Motor neuron (in vitro differentiated cells): ENCODE data around the gene C16orf92. TPM values are rescaled to one million over a fixed set of nuclear protein-coding genes. Genes with fewer than 3 reads are reported as not detected.

Source experiments
- ATAC-seq, 8 experiments: fragments of 200-7000 bp; cut with Tn5 transposase; replicated peaks in 6 of 8; 2 replicates each; pipeline ENCODE4 v1.8.0; 2021; ENCODE audit warnings: mild to moderate bottlenecking in 8 of 8, moderate library complexity in 8 of 8
- H3K27ac ChIP-seq, 2 donors: fragments of 250-450 bp; sonication (Bioruptor Pico); 2 replicates each; pipeline ENCODE4 v1.9.0; 2021; ENCODE audit warnings: antibody characterized with exemption in 2 of 2, mild to moderate bottlenecking in 2 of 2, moderate library complexity in 1 of 2
- H3K4me1 ChIP-seq, 2 donors: fragments of 250-450 bp; sonication (Bioruptor Pico); replicated peaks in 1 of 2; 2 replicates each; pipeline ENCODE4 v1.6.1; 2021; ENCODE audit warnings: antibody characterized with exemption in 2 of 2, mild to moderate bottlenecking in 2 of 2, moderate library complexity in 1 of 2
- H3K4me3 ChIP-seq, 5 donors: fragments of 250-450 bp; sonication (Bioruptor Pico); 2 replicates each; pipeline ENCODE4 v1.9.0; 2021; ENCODE audit warnings: antibody characterized with exemption in 5 of 5, mild to moderate bottlenecking in 5 of 5, moderate library complexity in 4 of 5
- WGBS, 10 experiments: fragments of 450-650 bp; shearing (Covaris generic); methylation state at CpG; one replicate each; pipeline ENCODE4 v1.0.0; 2022; 5-methylcytosine and 5-hydroxymethylcytosine counted together
- in situ Hi-C, 9 experiments: fragments of 400-800 bp; cut with MboI; loops; one replicate each; pipeline ENCODE4 v1.15.0; 2021; ENCODE audit warnings: low sequenced_read_pairs in 9 of 9, low pct_unique_long_range_greater_than_20kb in 2 of 9; ENCODE audit not compliant: unreplicated experiment in 9 of 9
- total RNA-seq, 8 experiments: library from RNA; unstranded; fragments of 300-600 nt; gene quantifications; 2 replicates each; pipeline versions ENCODE4 v1.2.3 to v1.2.4, GENCODE V29; 2022

C16orf92 gene
- total RNA-seq, 8 experiments from 2014 or later: 0.43 to 0.90 (median 0.52) TPM; not detected in 3

DNA sequence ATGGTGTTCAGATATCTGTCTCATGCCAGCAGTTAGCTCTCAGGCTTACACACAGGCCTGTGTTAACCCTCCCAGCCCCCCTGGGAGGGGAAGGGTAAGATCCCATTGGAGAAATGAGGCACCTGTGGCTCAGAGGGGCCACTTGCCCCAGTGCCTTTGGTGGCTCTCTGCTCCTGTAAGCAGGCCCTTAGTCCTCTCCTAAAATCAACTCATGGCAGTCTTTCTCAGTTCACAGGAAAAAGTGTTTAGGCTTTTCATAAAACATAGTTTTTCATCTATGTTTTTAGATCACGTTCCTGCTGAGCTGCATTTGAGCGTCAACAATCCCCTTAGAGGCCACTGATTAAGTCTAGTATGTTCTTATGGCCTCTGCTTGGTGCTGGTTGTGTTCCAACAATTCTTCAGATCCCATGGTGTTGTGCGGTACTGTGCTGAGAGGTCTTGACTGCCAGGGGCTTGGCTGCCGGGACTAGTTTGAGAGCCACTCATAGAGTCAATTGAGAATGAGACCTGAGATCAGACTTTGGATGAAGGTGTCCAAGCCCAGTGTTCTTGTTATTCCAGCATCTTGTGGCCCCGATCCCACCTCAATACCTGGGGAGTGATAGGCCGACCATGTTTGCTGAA, 38.7 kb upstream of the C16orf92 start:
- ATAC-seq: no peak
- H3K4me3 ChIP-seq: no peak overlapping the region
- 42 to 100% (median 100%) methylated on average over 1 to 3 of the region's 6 CpGs; no CpG with 5 or more reads in 4 of the 10 experiments for WGBS, 10 experiments
- no peaks in the 10 kb centered on the region for H3K4me1 ChIP-seq
- in situ Hi-C loops: no loop called here
- no peak overlapping the region for H3K27ac ChIP-seq

DNA sequence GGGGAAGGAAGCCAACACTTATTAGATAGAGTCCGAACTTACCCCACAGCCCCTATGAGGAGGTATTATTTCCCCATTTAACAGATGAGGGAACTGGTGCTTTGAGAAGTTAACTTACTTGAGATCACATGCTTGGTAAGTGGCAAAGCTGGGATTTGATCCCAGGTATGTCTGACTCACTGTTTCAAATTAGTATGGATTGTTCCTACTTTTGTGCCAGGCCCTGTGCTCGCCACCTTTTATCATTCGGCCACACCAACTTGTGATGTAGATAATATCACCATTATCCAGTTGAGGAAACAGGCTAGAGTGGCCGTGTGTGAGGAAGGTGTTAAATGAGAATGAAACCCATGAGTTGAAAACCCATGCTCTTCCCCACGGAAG, 38.2 kb upstream of the C16orf92 start:
- Histone ChIP-seq H3K4me1 (no peaks in the 10 kb centered on the region), H3K4me3 (no peak overlapping the region), H3K27ac (no peak overlapping the region)
- in situ Hi-C loops: no loop called here
- no peak for ATAC-seq
- WGBS, 10 experiments: 76 to 100% (median 87%) methylated on average over 1 to 4 of the region's 5 CpGs; no CpG with 5 or more reads in 1 of the 10 experiments

DNA sequence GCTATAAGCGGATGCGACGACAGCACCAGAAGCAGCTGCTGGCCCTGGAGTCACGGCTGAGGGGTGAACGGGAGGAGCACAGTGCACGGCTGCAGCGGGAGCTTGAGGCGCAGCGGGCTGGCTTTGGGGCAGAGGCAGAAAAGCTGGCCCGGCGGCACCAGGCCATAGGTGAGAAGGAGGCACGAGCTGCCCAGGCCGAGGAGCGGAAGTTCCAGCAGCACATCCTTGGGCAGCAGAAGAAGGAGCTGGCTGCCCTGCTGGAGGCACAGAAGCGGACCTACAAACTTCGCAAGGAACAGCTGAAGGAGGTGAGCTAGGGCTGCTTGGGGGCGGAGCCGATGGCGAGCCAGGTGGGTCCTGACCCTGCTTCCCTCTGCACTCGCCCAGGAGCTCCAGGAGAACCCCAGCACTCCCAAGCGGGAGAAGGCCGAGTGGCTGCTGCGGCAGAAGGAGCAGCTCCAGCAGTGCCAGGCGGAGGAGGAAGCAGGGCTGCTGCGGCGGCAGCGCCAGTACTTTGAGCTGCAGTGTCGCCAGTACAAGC, 37.7 kb upstream of the C16orf92 start:
- Histone ChIP-seq H3K4me3 (no peak overlapping the region), H3K27ac (no peak overlapping the region), H3K4me1 (no peaks in the 10 kb centered on the region)
- 80 to 100% (median 99%) methylated on average over 1 to 9 of the region's 28 CpGs; no CpG with 5 or more reads in 3 of the 10 experiments for WGBS, 10 experiments
- in situ Hi-C loops: no loop called here
- ATAC-seq: no peak

DNA sequence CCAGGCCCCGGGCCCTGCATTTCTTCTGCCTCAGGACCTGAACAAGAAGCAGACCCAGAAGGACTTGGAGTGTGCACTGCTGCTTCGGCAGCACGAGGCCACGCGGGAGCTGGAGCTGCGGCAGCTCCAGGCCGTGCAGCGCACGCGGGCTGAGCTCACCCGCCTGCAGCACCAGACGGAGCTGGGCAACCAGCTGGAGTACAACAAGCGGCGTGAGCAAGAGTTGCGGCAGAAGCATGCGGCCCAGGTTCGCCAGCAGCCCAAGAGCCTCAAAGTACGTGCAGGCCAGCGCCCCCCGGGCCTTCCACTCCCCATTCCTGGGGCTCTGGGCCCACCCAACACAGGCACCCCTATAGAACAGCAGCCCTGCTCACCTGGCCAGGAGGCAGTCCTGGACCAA, 36.8 kb upstream of the C16orf92 start:
- WGBS, 10 experiments: 87 to 100% (median 99%) methylated on average over 3 to 6 of the region's 20 CpGs; no CpG with 5 or more reads in 6 of the 10 experiments
- in situ Hi-C loops: no loop called here
- H3K4me1 ChIP-seq: no peaks in the 10 kb centered on the region
- H3K27ac ChIP-seq: no peak overlapping the region
- no peak overlapping the region for H3K4me3 ChIP-seq
- ATAC-seq: no peak

DNA sequence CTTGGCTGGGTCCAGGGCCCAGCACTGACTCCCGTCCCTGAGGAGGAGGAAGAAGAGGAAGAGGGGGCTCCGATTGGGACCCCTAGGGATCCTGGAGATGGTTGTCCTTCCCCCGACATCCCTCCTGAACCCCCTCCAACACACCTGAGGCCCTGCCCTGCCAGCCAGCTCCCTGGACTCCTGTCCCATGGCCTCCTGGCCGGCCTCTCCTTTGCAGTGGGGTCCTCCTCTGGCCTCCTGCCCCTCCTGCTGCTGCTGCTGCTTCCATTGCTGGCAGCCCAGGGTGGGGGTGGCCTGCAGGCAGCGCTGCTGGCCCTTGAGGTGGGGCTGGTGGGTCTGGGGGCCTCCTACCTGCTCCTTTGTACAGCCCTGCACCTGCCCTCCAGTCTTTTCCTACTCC, 36.1 kb upstream of the C16orf92 start:
- H3K4me1 ChIP-seq: no peaks in the 10 kb centered on the region
- no peak overlapping the region for H3K4me3 ChIP-seq
- WGBS, 10 experiments: 89 to 100% methylated on average over 1 to 3 of the region's 5 CpGs; no CpG with 5 or more reads in 8 of the 10 experiments
- no peak for ATAC-seq
- in situ Hi-C loops: no loop called here
- H3K27ac ChIP-seq: no peak overlapping the region

DNA sequence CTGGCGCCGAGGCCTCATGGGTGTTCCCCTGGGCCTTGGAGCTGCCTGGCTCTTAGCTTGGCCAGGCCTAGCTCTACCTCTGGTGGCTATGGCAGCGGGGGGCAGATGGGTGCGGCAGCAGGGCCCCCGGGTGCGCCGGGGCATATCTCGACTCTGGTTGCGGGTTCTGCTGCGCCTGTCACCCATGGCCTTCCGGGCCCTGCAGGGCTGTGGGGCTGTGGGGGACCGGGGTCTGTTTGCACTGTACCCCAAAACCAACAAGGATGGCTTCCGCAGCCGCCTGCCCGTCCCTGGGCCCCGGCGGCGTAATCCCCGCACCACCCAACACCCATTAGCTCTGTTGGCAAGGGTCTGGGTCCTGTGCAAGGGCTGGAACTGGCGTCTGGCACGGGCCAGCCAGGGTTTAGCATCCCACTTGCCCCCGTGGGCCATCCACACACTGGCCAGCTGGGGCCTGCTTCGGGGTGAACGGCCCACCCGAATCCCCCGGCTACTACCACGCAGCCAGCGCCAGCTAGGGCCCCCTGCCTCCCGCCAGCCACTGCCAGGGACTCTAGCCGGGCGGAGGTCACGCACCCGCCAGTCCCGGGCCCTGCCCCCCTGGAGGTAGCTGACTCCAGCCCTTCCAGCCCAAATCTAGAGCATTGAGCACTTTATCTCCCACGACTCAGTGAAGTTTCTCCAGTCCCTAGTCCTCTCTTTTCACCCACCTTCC, 35.5 kb upstream of the C16orf92 start:
- H3K4me1 ChIP-seq: no peaks in the 10 kb centered on the region
- ATAC-seq: no peak
- WGBS, 10 experiments: 100% methylated on average over 1 to 5 of the region's 35 CpGs; no CpG with 5 or more reads in 8 of the 10 experiments
- in situ Hi-C loops: no loop called here
- no peak overlapping the region for H3K4me3 ChIP-seq
- no peak overlapping the region for H3K27ac ChIP-seq

DNA sequence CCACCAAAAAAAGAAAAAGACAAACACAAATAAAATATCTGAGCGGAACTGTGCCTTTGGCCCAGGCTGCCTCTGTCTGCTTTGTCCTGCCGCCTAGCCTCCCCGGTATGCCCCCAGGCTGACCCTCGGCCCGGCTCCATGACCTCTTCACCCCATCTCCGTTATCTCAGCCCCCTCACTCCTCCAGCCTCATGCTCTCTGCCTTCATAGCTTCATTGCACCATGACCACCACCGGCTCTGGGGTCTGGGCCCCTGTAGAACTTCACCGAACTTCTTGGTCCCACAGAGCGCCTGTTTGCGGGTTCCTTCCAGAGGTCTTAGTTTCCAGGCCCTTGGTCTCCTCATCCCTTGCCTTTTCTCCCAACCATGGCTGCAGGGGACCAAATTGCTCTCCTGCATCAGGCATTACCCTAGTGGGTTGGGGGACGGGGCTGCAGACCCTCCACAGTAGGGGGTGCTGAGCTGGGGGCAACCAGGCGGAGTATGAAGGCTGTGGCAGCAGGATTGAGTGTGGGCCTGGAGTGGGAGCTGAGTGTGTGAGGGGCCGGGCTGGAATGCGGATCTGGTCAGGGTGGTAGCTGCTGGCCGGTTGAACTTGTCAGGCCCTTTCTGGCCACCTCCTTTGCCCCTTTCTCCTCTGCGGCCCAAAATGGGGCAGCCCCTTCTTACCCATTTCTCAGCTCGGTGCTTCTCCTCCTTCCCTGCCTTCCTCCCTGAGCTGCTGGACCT, 34.5 kb upstream of the C16orf92 start:
- H3K27ac ChIP-seq: no peak overlapping the region
- no peak overlapping the region for H3K4me3 ChIP-seq
- 79 to 100% (median 86%) methylated on average over 1 to 7 of the region's 17 CpGs; no CpG with 5 or more reads in 5 of the 10 experiments for WGBS, 10 experiments
- no peak for ATAC-seq
- no peaks in the 10 kb centered on the region for H3K4me1 ChIP-seq
- in situ Hi-C loops: no loop called here

DNA sequence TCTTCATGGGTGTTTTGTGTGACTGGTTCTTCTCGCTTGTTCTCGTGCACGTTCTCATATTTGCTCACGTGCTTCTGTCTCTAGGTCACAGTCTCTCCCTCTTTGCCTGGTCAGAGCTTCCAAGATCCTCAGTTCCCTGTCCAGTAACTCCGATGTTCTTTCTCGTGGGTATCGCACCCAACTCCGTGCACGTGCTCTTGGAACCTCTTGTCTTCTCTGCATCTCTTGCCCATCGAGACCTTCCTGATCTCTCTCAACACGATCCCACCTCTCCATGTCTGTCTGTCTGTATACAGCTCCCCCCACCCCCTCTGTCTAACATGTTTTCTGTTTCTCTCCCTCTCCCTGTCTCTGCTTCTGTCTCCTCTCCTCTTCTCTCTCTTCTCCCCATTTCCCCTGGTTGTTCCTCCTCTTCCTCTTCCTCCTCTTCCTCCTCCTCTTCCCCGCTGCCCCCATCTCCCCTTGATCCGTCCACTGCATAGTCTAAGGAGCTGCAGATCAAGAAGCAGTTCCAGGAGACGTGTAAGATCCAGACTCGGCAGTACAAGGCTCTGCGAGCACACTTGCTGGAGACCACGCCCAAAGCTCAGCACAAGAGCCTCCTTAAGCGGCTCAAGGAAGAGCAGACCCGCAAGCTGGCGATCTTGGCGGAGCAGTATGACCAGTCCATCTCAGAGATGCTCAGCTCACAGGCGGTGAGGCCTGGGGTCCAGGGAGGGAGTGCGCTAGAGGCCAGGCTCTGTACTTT, 33.7 kb upstream of the C16orf92 start:
- no peak for ATAC-seq
- Histone ChIP-seq H3K27ac (no peak overlapping the region), H3K4me1 (peaks cover 1% of the 10 kb centered on the region in 2 donors), H3K4me3 (no peak overlapping the region)
- 69 to 100% (median 90%) methylated on average over 2 to 21 of the region's 23 CpGs; no CpG with 5 or more reads in 1 of the 10 experiments for WGBS, 10 experiments
- in situ Hi-C loops: no loop called here

DNA sequence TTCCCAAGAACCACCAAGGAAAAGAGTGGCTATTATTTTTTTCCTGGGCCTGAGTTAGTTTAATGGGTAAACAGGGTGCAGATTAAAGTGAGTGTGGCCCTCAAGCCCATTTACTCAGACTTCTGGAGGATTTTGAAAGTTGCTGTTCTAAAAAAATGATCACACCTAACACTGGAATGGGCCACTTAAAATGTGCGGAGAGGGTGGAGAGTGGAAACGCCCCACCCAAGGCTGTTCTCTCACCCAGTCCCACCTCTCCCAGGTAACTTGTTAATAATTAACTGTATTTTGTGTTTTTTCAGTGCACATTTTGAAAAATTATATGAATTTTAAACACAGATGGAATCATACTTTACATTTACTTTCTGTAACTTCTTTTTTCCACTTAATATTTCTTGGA, 33.0 kb upstream of the C16orf92 start:
- Histone ChIP-seq H3K4me3 (no peak overlapping the region), H3K27ac (no peak overlapping the region), H3K4me1 (peaks cover 5 to 8% of the 10 kb centered on the region in 2 donors)
- 90 to 100% (median 100%) methylated on average over 1 to 2 of the region's 2 CpGs; no CpG with 5 or more reads in 2 of the 10 experiments for WGBS, 10 experiments
- in situ Hi-C loops: no loop called here
- no peak for ATAC-seq

DNA sequence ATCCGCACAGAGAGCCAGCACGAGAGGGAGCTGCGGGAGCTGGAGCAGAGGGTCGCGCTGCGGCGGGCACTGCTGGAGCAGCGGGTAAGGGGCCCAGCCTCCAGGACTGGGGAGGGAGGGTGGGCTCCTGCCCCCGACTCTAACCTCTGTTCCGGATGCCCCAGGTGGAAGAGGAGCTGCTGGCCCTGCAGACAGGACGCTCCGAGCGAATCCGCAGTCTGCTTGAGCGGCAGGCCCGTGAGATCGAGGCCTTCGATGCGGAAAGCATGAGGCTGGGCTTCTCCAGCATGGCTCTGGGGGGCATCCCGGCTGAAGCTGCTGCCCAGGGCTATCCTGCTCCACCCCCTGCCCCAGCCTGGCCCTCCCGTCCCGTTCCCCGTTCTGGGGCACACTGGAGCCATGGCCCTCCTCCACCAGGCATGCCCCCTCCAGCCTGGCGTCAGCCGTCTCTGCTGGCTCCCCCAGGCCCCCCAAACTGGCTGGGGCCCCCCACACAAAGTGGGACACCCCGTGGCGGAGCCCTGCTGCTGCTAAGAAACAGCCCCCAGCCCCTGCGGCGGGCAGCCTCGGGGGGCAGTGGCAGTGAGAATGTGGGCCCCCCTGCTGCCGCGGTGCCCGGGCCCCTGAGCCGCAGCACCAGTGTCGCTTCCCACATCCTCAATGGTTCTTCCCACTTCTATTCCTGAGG, 32.0 kb upstream of the C16orf92 start:
- in situ Hi-C loops: no loop called here
- H3K4me3 ChIP-seq: no peak overlapping the region
- H3K4me1 ChIP-seq: peaks cover 5 to 8% of the 10 kb centered on the region in 2 donors
- no peak for ATAC-seq
- 87 to 100% (median 95%) methylated on average over 2 to 4 of the region's 35 CpGs; no CpG with 5 or more reads in 7 of the 10 experiments for WGBS, 10 experiments
- no peak overlapping the region for H3K27ac ChIP-seq

DNA sequence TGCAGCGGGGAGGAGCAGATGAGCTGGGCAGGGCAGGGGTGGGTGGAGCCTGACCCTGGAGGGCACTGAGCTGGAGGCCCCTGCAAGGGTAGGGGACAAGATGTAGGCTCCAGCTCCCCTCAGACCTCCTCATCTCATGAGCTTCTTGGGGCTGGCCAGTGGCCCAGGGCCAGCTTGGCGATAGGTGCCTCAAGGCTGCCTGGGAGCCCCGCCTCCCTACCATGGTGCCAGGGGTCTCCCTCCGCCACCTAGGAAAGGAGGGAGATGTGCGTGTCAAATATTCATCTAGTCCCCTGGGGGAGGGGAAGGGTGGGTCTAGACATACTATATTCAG, 31.5 kb upstream of the C16orf92 start:
- Histone ChIP-seq H3K4me3 (no peak overlapping the region), H3K27ac (no peak overlapping the region), H3K4me1 (peaks cover 5 to 8% of the 10 kb centered on the region in 2 donors)
- WGBS, 10 experiments: 40% methylated on average over 1 of the region's 5 CpGs; no CpG with 5 or more reads in 8 of the 10 experiments
- ATAC-seq: no peak
- in situ Hi-C loops: no loop called here

DNA sequence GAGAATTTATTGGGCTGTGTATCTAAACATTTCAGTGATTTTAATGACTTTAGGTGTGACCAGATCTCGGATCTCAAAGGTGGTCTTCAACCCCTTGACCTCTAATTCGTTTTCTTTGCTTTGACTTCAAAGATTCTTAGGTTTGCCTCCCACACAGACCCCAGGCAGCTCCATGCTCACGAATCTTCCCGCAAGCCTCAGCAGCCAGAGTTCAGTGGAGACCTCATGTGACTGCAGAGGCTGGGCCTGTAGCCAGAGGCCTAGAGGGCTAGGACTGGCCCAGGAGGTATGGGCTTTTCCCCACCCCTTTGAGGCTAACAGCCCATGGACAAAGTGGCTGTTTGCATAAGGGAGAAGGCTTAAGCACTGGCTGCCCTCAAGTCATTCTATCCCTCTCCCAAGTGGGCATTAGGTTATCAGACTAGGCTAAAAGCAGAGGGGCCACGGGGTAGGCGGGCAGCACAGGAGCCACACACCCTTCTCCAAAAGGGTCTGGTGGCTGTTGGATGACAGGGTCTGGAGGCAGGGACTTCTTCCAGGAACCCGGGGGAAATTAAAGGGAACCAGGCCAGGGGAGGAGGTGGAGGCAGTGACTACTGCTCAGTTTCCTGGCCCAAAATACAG, 30.5 kb upstream of the C16orf92 start:
- no peak overlapping the region for H3K4me3 ChIP-seq
- H3K4me1 ChIP-seq: peaks cover 5 to 10% of the 10 kb centered on the region in 2 donors
- 27 to 83% (median 55%) methylated on average over 2 to 6 of the region's 7 CpGs; no CpG with 5 or more reads in 4 of the 10 experiments for WGBS, 10 experiments
- peak in 2 of 8 experiments; percentile 19 to 20 for ATAC-seq
- no peak overlapping the region for H3K27ac ChIP-seq
- in situ Hi-C loops: no loop called here
